Glomerular visceral epithelial cell (primary cell): Measurements from ENCODE around the gene PUS10.
A peak's percentile ranks its signal among the peaks of the same experiment; 100 is the strongest.

ENCODE experiments used
- DNase-seq: peaks from one replicate; pipeline ENCODE4 v3.0.0-alpha.2; 2016; ENCODE audit errors: extremely low spot score

The PUS10 gene

DNA sequence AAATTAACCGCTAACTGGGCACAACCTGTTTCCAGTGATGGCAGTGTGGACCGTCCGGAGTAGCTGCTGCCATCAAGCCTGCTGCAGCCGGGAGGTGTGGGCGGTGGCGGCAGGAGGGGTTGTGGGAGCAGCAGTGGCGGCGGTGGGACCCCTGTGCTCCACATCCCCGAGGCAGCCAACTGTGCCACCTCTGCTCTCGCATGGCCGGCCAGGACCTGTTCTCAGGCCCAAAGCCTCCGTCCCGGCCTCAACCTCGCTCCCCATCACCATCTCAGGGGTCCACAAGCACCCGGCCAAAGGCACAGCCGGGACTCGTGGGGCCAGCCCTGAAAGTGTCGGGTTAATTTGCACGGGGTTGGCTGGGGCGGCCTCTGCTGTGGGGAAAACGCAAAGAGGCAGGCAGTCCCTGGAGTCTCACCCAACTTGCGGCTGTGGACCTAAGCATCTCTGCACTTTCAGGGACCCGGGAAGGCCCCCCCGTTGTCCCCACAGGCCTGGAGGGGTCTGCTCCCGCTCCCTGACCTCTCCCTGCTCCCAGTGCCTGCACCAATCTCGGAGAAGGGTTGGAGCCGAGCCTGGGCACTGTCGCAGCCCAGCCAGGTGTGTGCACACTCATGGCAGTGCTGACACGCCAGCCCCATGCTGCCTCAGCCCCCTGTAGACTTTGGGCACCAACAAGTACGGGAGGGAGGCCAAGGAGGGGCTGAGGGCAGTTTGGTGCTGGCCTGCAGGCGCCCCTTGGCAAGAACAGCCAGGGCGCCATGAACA, 45.0 kb downstream of the PUS10 start:
- no peak for DNase-seq

DNA sequence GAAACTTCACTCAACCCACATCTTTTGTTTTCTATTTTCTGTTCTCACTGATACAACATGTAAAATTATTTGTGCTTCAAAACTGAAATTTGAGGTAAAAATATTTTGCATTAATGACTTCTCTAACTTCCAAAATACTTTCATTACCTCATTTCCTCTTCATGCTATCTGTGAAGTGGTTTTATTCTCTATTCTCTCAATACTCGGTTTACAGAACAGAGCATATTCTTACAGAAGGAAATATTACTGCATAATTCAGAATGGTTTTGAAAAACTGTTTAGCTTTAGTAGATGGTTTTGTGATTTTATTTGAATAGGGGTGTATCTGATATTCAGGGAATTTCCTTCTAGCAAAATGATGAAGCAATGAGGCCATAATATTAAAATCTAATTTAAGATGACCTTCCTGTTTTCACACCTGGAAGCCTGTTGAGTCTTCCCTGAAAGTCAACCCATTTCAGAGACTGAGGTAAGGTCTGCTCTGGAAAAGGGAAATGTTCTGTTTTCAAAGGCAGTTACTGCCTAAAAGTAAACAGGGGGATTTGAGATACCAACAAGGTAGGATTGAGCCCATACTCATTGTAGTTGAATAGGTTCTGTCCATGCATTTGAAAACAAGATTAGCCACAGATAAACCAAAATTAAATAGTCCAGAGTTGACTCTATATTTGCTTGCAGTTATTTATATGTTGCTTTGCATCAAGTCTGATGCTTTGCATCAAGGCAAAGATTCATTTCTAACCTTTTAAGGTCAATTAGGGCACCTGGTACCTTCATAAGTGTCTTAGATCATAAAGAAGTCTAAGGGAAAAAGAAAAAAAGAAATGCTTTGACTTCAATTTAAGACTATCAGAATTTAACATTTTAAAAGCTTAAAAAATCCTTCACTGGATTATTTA, 51.3 kb downstream of the PUS10 start:
- DNase-seq: no peak

DNA sequence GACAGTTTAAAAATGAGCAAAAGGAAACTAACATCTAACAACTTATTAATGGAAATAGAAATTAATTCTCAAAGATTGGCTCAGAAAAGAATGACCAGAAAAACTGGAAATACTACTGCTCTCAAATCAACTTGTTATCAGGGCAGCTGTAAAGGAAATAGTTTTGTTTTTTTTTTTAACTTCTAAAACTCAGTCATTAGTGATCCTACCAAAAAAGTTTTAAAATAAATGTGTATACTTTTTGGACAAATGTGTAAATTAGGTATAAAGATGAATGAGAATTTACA, 52.6 kb downstream of the PUS10 start:
- DNase-seq: no peak

DNA sequence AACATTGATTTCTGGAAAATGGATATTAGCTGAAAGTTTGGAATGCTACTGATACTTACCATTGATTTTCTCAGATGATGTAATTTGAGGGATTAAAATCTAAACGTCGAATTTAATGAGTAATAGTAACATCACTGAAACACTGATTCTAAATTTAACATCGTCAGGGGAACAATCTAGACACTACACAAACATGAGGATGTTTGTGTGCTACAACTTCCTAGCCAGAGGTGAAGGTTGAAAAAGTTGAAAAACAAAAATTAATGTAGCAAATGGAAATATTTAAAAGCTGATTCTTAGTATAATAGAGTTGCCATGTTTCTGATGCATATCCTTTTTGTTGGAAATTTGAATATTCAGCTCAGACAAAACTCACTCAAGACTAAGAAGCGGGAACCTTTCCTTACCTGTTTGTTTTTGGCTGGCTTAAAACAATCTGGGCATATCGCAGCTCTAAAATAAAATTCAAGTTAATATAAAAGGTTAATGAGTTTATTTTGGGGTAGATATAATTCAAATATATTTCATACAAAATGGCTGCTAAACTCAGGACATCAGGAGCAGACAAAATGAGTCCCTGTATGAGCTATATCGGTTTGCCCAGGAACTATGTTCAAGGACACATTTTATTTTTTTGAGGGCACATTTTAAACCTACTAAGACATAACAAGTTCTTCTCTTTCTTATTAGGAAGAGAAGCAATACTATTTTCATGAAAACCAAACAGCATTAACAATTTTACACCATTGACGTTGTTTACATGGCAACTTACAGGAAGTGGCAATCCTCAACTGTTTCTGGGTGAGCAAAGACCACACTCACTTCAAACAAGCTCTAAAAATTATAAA, 53.2 kb downstream of the PUS10 start:
- no peak for DNase-seq

DNA sequence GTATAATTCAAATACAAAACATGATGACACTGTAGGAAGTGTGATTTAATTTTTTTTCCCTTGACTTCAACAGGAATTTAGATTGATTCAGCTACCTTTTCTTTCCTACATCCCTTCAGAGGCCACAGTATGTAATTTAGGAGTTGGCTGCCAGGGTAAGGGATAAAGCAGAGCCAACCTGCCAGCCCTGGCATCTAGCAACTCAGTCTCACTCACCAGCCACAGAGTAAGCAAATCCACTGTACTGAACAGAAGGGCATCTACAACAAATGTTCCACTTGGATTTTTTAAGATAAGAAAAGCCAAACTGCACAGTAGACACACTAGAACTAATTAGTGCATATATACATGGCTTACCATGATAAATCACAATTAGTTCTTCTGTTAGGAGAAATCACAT, 54.9 kb downstream of the PUS10 start:
- DNase-seq: no peak

DNA sequence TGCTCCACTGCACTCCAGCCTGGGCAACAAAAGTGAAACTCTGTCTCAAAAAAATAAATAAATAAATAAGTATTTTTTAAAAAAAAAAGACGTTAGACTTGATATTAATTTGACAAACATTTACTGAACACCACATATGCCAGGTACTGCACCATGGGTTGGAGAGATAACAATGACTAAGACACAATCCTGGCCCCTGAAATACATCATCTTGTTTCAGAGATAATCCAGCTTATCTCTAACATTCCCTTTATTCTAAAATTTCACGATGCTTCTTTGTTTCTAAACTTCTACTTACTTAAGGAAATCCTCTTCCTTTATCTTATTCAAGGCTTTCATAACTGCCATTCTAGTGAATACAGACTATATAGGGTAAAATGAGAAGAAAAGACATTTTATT, 55.5 kb downstream of the PUS10 start:
- no peak for DNase-seq

DNA sequence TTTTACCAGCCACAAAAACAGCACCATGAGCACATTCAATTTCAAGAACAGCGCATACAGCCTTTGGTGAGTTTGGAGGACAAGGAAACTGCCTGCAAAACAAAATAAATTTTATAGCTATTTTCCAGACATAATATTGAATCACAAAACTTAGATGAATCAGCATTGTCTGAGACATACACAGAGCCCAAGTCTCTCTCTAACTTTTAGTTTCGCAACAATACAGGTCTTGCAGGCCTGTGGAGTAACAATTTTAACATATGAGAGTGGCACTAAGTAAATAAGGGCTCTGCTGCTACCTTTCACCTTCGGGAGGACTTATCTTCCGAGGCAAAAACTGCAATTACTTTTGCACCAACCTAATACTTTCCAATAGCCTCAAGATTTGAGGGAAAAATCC, 56.6 kb downstream of the PUS10 start:
- DNase-seq: no peak

DNA sequence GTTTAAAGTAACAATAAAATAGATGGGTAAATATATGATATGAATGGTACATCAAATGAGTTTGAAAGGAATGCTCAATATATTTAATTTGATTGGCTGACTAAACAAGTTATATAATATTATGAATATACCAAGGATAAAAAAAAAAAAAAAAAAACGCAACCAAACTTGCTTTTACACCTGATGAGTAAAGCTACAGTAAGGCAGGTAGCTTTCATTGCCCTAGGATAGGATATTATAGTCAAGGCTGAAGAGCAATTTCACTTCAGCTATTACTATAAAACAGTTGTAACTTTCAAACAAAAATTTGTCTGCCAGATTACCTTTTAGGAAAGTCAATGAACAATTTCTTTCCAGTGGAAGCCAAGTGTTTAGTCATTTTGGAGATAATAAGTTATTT, 57.3 kb downstream of the PUS10 start:
- no peak for DNase-seq

DNA sequence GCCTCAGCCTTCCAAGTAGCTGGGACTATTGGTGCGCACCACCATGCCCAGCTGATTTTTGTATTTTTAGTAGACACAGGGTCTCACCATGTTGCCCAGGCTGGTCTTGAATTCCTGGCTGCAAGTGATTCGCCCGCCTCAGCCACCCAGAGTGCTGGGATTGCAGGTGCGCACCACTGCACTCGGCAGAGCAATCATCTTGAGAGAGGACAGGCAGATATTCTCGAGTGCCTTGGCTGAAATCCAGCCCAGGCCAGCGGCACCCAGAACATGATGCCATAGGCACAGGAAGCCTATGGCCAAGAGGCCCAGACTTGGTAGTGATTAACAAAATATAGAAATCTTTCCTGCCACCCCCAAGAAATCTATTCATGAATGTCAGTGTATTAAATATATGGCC, 58.6 kb downstream of the PUS10 start:
- no peak for DNase-seq

DNA sequence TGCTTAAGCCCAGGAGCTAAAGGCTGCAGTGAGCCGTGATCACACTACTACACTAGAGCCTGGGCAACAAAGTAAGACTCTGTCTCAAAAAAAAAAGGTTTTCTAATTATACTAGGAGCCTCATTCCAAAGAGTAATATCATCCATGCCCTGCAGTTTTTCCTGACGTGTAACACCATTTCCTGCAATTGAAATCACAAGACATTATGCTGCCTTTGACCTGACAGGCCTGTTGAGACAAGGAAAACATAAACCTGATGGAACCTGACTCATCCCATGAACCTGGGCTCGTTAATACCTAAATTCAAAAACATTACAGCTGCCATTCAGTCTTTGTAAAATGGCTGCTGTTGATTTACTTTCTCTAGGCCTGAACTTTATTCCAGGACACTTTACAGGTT, 59.3 kb downstream of the PUS10 start:
- no peak for DNase-seq

DNA sequence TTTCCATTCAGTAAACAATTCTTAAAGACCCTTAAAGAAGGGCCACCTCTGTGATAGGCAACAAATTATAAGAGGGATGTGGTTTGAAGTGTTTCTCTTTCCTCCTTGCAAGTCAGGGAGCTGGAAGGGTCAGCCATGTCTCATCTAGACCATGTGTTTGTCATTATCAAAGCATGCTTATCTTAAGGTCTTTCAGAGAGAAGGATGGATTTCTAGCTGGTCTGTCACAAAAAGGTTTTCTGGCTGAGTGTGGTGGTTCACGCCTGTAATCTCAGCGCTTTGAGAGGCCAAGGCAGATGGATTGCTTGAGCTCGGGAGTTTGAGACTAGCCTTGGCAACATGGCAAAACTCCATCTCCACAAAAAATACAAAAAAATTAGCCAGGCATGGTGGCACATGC, 59.7 kb downstream of the PUS10 start:
- DNase-seq: no peak

DNA sequence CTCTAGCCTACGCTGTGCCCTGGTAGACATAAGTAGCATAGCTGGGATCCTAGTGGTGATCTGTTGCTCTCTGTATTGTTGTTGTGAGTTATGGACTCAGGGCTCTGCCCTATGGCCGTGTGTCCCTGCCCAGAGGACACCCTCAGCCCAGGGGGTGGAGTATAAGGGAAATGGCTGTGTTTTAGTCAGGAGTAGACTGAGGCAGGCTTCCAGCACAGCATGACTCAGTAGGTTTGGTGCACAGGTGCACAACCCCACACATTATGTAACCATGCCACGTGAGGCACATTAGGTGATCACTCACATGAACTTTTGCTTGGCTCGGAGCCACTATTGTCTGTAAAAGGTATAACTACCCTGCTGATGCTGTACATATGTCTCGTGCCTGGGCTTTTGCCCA, 60.4 kb downstream of the PUS10 start:
- DNase-seq: no peak

DNA sequence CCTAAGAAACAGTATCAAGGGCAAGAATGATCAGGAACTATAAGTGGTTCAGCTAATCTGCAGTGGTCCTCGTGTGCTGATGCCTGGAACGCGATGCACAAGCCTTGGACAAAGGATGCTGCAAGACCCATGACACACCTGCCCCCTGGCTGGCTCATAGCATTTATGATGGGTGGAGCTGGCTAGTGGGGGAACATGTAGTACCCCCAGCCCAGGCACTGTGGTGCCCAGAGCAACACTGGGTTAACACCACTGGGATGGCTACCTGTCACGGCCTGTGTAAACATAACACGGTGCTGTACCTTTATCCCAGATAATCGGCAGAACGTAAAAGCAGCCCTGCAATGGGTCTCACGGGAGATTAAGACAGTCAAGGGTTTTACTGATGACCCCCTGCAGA, 60.8 kb downstream of the PUS10 start:
- DNase-seq: no peak

DNA sequence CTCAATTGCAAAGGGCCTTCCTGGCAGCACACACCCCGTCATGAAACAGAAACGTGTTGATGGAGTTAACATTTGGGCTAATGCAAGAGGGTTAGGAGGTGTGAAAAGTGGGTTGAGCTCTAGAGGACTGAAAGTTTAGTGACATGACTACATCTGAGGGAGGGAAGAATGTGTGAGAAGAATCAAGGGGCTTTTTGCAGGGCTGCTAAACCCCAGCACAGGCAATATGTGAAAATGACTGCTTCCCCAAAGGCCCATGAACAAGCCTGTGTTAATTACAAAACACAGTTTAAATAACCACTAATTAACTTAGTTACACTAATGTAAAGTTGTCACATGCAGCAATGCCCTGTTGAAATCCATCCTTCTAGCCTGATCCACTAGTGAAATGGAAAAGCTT, 63.9 kb downstream of the PUS10 start:
- no peak for DNase-seq

DNA sequence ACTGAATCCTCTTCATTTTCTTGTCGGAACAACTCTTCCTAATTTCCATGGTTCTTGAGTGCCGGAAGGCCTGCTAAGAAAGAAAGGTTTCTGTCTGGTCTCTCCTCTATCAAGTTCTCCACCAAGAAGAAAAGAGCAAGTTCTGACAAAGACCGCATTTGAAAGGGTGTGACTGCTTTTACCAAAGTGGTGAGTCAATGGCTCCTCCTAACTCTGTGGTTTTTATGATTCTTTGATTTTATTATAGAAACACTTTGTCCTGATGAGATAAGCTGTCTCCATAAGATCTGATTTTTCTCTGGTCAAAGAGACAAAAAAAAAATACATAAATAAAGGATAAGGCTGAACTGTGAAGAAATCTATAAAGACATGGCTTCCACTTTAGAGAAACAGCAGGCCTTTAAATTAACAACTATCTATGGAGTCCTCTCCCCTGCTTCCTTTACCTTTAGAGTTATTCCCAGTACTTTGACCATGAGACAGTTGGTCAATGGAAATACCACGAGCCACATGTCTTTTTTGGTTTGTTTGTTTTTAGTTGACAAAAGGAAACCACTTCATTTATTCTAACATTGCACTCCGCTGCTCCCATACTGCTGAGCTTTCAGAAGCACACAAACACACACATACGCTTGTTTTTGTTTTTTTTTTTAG, 69.0 kb downstream of the PUS10 start:
- peak; percentile 12 for DNase-seq

DNA sequence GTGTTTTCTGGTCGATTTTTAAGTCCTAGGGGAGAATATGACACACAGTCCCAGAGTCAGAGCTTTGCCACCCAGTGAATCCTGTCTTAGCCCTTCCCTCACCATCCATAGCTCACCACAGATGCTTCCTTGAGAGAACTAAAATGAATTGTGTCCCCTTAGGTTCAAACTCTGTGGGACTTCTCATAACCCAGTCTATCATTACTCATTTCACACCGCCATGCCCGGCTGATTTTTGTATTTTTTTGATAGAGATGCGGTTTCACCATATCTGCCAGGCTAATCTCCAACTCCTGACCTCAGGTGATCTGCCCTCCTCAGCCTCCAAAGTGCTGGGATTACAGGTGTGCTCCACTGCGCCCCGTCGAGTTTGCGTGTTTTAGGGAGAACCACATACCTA, 69.9 kb downstream of the PUS10 start:
- DNase-seq: no peak

DNA sequence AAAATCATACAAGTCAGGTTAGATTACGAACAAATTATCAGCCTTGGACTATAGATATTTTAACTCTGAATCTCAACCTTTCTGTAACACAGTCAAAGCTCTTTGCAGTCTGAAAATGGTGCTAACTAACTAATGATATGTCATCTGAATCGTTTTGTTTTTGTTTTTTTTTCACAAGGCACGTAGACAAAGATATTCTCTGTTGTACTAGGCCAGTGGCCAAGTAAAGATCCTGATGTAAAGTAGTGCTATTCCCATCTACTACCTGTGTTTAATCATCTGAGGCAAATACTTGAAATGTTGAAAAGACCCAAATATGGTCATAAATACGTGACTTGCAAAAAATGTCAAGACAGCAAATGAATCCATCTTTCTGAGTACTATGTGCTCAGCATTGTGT, 71.0 kb downstream of the PUS10 start:
- DNase-seq: no peak

DNA sequence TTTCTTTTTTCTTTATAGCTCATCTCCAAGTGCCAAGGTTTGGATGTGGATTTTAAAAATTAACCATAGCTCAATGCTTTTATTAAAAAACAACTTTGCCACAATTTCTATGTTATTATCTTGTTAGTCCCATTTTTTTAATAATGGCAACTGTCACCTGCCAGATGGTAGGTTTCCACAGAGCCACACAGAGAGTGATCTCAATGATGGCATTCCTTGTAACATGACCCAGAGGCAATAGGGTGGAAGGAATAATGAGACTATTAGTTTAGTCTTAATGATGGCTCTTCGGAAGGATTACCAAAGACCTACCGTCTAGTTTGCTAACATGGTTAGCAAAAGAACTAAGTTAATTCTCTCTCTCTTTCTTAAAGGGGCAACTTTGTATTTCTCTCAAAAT, 72.7 kb downstream of the PUS10 start:
- DNase-seq: no peak

DNA sequence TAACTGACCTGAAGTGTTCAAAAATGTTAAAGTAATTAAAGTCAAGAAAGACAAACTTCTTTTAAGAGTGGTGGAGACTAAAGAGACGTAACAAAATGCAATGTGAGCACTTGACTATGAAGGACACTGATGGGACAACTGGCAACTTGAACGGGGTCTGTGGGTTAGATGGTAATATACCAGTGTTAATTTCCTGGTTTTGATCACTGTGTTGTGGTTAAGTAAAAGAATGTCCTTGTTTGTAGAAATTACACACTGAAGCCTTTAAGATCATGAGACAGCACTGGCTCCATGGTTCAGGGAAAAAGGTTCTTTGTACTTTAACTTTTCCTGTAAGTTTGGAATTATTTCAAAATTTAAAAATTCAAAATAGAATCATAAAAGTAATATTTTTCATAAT, 78.4 kb downstream of the PUS10 start:
- no peak for DNase-seq

DNA sequence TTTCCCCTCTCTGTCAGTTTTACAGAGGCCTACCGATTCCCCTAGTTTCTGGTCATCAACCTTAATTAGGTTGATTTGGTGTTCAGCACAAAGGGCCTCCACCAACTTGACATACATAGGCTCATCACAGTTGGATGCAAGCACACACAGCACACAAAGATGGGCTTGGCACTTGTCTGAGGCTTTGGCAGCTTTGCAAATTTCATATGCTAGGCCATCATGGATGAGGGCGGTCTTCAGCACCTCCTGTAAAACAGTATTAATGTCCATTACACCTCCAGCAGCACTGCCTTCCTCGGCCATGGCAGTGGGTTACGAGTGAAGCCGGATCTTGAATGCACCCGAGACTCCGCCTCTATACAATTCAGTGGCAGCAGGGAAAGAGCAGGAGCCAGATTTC, 79.8 kb downstream of the PUS10 start:
- no peak for DNase-seq

DNA sequence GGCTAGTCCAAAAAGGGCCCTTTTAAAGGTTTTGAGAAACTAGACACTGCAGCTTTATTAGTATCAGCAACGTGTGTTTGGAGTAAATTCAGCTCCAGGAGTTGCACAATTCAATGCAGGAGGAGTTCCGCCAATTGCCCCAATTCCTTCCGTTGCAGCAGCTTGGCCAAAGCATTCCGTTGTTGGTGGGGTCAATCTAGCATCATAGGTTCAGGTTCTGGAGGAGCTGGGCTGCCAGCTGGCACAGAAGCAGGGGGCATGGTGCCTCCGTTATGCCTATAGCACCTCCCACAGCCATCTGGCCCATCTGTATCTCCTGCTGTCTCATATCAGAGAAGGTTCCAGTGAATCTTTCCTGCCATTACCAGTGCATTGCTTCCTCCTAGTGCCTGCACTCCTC, 81.3 kb downstream of the PUS10 start:
- DNase-seq: no peak

DNA sequence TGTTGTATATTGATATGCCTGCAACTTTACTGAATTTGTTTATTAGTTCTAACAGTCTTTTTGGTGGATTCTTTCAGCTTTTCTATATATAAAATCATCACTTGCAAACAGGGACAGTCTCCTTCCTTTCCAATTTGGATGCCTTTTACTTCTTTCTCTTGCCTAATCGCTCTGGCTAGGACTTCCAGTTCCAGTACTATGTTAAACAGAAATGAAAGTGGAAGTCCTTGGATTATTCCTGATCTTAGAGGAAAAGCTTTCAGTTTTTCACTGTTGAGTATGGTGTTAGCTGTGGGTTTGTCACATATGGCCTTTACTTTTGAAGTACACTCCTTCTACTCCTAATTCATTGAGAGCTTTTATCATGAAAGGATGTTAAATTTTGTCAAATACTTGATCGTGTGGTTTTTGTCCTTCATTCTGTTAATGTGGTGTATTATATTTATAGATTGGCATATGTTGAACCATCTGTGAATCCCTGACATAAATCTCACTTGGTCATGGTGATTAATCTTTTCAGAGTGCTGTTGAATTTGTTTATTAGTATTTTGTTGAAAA, 83.8 kb downstream of the PUS10 start:
- DNase-seq: no peak
